ENCODE results near the gene BEND5. TPM values are rescaled to one million over a fixed set of nuclear protein-coding genes. Genes with fewer than 3 reads are reported as not detected.

The BEND5 gene
- total RNA-seq, 1 donor, result 0.72 TPM

- TF ChIP-seq CTCF (IDR thresholded peaks at IDR 0.05; ENCODE audit: extremely low read depth, low read depth, low read length), result no peak
- no peak overlapping the region for H3K4me3 ChIP-seq (ENCODE audit: insufficient read depth, low read length)
- no peak overlapping the region for H3K4me2 ChIP-seq (ENCODE audit: insufficient read depth, low read length)
- H3K36me3 ChIP-seq (ENCODE audit: insufficient read depth, low read length), result no peaks in the 10 kb centered on the region
- H3K9me3 ChIP-seq (ENCODE audit: low read depth, low read length), result no peaks in the 10 kb centered on the region
- H3K4me1 ChIP-seq (ENCODE audit: insufficient read depth, low read length), result no peaks in the 10 kb centered on the region
- no peaks in the 10 kb centered on the region for H4K20me1 ChIP-seq (ENCODE audit: insufficient read depth, low read length)
- H3K27ac ChIP-seq (ENCODE audit: low read depth, low read length), result no peak overlapping the region
- no peak for DNase-seq (ENCODE audit: insufficient read length, low spot score, missing footprints)
- no peak overlapping the region for H2AFZ ChIP-seq (ENCODE audit: low read length)
- H3K79me2 ChIP-seq (ENCODE audit: insufficient read depth, low read length), result no peaks in the 10 kb centered on the region
- H3K27me3 ChIP-seq (ENCODE audit: insufficient read depth, low read length), result no peaks in the 10 kb centered on the region
Observed at GRCh38 chr1:48760857-48761256, 15.8 kb downstream of the BEND5 start.

GRCh38 chr1:48758976-48759375, 17.7 kb downstream of the BEND5 start:
- H3K4me2 ChIP-seq (ENCODE audit: insufficient read depth, low read length), result no peak overlapping the region
- H3K79me2 ChIP-seq (ENCODE audit: insufficient read depth, low read length), result no peaks in the 10 kb centered on the region
- H3K4me1 ChIP-seq (ENCODE audit: insufficient read depth, low read length), result no peaks in the 10 kb centered on the region
- no peak for TF ChIP-seq CTCF (IDR thresholded peaks at IDR 0.05; ENCODE audit: extremely low read depth, low read depth, low read length)
- no peak overlapping the region for H2AFZ ChIP-seq (ENCODE audit: low read length)
- DNase-seq (ENCODE audit: insufficient read length, low spot score, missing footprints), result no peak
- no peaks in the 10 kb centered on the region for H3K9me3 ChIP-seq (ENCODE audit: low read depth, low read length)
- no peaks in the 10 kb centered on the region for H4K20me1 ChIP-seq (ENCODE audit: insufficient read depth, low read length)
- H3K27me3 ChIP-seq (ENCODE audit: insufficient read depth, low read length), result no peaks in the 10 kb centered on the region
- H3K27ac ChIP-seq (ENCODE audit: low read depth, low read length), result no peak overlapping the region
- H3K36me3 ChIP-seq (ENCODE audit: insufficient read depth, low read length), result no peaks in the 10 kb centered on the region
- no peak overlapping the region for H3K4me3 ChIP-seq (ENCODE audit: insufficient read depth, low read length)

- Histone ChIP-seq H3K27me3 (ENCODE audit: insufficient read depth, low read length) (no peaks in the 10 kb centered on the region), H3K79me2 (ENCODE audit: insufficient read depth, low read length) (no peaks in the 10 kb centered on the region)
- TF ChIP-seq CTCF (IDR thresholded peaks at IDR 0.05; ENCODE audit: extremely low read depth, low read depth, low read length), result no peak
Observed at GRCh38 chr1:48757363-48757762, 19.3 kb downstream of the BEND5 start.

GRCh38 chr1:48756683-48757316, 19.9 kb downstream of the BEND5 start:
- H3K79me2 ChIP-seq (ENCODE audit: insufficient read depth, low read length), result no peaks in the 10 kb centered on the region
- H3K36me3 ChIP-seq (ENCODE audit: insufficient read depth, low read length), result no peaks in the 10 kb centered on the region
- TF ChIP-seq CTCF (IDR thresholded peaks at IDR 0.05; ENCODE audit: extremely low read depth, low read depth, low read length), result no peak
- no peaks in the 10 kb centered on the region for H3K9me3 ChIP-seq (ENCODE audit: low read depth, low read length)
- H3K4me1 ChIP-seq (ENCODE audit: insufficient read depth, low read length), result no peaks in the 10 kb centered on the region
- DNase-seq (ENCODE audit: insufficient read length, low spot score, missing footprints), result no peak
- no peak overlapping the region for H3K4me3 ChIP-seq (ENCODE audit: insufficient read depth, low read length)
- H3K27me3 ChIP-seq (ENCODE audit: insufficient read depth, low read length), result no peaks in the 10 kb centered on the region
- H2AFZ ChIP-seq (ENCODE audit: low read length), result no peak overlapping the region
- no peaks in the 10 kb centered on the region for H4K20me1 ChIP-seq (ENCODE audit: insufficient read depth, low read length)
- no peak overlapping the region for H3K27ac ChIP-seq (ENCODE audit: low read depth, low read length)
- H3K4me2 ChIP-seq (ENCODE audit: insufficient read depth, low read length), result no peak overlapping the region

More at GRCh38 chr1:48757363-48757762, 19.3 kb downstream of the BEND5 start:
- no peaks in the 10 kb centered on the region for H3K36me3 ChIP-seq (ENCODE audit: insufficient read depth, low read length)
- no peaks in the 10 kb centered on the region for H3K4me1 ChIP-seq (ENCODE audit: insufficient read depth, low read length)
- H4K20me1 ChIP-seq (ENCODE audit: insufficient read depth, low read length), result no peaks in the 10 kb centered on the region
- H3K4me2 ChIP-seq (ENCODE audit: insufficient read depth, low read length), result no peak overlapping the region
- no peak overlapping the region for H2AFZ ChIP-seq (ENCODE audit: low read length)
- no peak for DNase-seq (ENCODE audit: insufficient read length, low spot score, missing footprints)
- no peak overlapping the region for H3K27ac ChIP-seq (ENCODE audit: low read depth, low read length)
- no peaks in the 10 kb centered on the region for H3K9me3 ChIP-seq (ENCODE audit: low read depth, low read length)
- H3K4me3 ChIP-seq (ENCODE audit: insufficient read depth, low read length), result no peak overlapping the region

Data from osteoblast (primary cell).